DOHH2 (cell line): Measurements from ENCODE around the gene TNXB.

ENCODE experiments used
- EZH2phosphoT487 ChIP-seq: fragments of 200-600 bp; sonication (generic); IDR thresholded peaks from 2 replicates; pipeline ENCODE4 v1.6.1; 2017; ENCODE audit warnings: borderline replicate concordance, mild to moderate bottlenecking, antibody characterized with exemption, low read length, moderate library complexity, mixed read lengths
- TF ChIP-seq, protein P1 (sequence below): fragments of 200-600 bp; sonication (generic); IDR thresholded peaks from one replicate; pipeline ENCODE4 v1.5.1; 2014; ENCODE audit warnings: antibody characterized with exemption, mild to moderate bottlenecking, low read depth, low read length; ENCODE audit not compliant: poor library complexity, severe bottlenecking

- TF ChIP-seq, protein P1, sequence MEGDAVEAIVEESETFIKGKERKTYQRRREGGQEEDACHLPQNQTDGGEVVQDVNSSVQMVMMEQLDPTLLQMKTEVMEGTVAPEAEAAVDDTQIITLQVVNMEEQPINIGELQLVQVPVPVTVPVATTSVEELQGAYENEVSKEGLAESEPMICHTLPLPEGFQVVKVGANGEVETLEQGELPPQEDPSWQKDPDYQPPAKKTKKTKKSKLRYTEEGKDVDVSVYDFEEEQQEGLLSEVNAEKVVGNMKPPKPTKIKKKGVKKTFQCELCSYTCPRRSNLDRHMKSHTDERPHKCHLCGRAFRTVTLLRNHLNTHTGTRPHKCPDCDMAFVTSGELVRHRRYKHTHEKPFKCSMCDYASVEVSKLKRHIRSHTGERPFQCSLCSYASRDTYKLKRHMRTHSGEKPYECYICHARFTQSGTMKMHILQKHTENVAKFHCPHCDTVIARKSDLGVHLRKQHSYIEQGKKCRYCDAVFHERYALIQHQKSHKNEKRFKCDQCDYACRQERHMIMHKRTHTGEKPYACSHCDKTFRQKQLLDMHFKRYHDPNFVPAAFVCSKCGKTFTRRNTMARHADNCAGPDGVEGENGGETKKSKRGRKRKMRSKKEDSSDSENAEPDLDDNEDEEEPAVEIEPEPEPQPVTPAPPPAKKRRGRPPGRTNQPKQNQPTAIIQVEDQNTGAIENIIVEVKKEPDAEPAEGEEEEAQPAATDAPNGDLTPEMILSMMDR: no peak
- TF ChIP-seq EZH2phosphoT487: no peak
Measured at GRCh38 chr6:32114796-32115195, 5.7 kb upstream of the TNXB start.
